Hepatocyte (in vitro differentiated cells): ENCODE results near the gene MINAR1. TPM values are rescaled to one million over a fixed set of nuclear protein-coding genes. Genes with fewer than 3 reads are reported as not detected.

ENCODE experiments used
- DNase-seq: peaks from one replicate; pipeline ENCODE4 v3.0.0-alpha.2; 2016; ENCODE audit warnings: low spot score
- H2AFZ ChIP-seq: fragments of 200-600 bp; sonication (generic); 2 replicates; pipeline ENCODE4 v1.6.0; 2016; ENCODE audit warnings: antibody characterized with exemption, mild to moderate bottlenecking
- H3K27ac ChIP-seq: fragments of 200-600 bp; sonication (generic); 2 replicates; pipeline ENCODE4 v1.5.1; 2016; ENCODE audit warnings: mild to moderate bottlenecking
- H3K27me3 ChIP-seq: fragments of 200-600 bp; sonication (generic); 2 replicates; pipeline ENCODE4 v1.6.1; 2016
- H3K36me3 ChIP-seq: fragments of 200-600 bp; sonication (generic); replicated peaks from 2 replicates; pipeline ENCODE4 v1.5.1; 2016; ENCODE audit warnings: low read depth; ENCODE audit not compliant: insufficient read depth
- H3K4me1 ChIP-seq: fragments of 200-600 bp; sonication (generic); 2 replicates; pipeline ENCODE4 v1.5.1; 2016; ENCODE audit warnings: mild to moderate bottlenecking, moderate library complexity; ENCODE audit not compliant: insufficient read depth
- H3K4me2 ChIP-seq: fragments of 200-600 bp; sonication (generic); 2 replicates; pipeline ENCODE4 v1.6.0; 2016
- H3K4me3 ChIP-seq: fragments of 200-600 bp; sonication (generic); 2 replicates; pipeline ENCODE4 v1.5.1; 2016; ENCODE audit warnings: mild to moderate bottlenecking
- H3K79me2 ChIP-seq: fragments of 200-600 bp; sonication (generic); 2 replicates; pipeline ENCODE4 v1.6.0; 2017; ENCODE audit warnings: mild to moderate bottlenecking
- H3K9me2 ChIP-seq: fragments of 200-600 bp; sonication (generic); replicated peaks from 2 replicates; pipeline ENCODE4 v1.6.0; 2017; ENCODE audit warnings: mild to moderate bottlenecking; ENCODE audit not compliant: insufficient read depth
- H3K9me3 ChIP-seq: fragments of 200-600 bp; sonication (generic); 2 replicates; pipeline ENCODE4 v1.5.1; 2016; ENCODE audit warnings: low read depth, mild to moderate bottlenecking
- H4K20me1 ChIP-seq: fragments of 200-600 bp; sonication (generic); 2 replicates; pipeline ENCODE4 v1.6.0; 2016; ENCODE audit warnings: mild to moderate bottlenecking; ENCODE audit not compliant: insufficient read depth, poor library complexity, severe bottlenecking
- CTCF ChIP-seq: fragments of 200-600 bp; sonication (generic); IDR thresholded peaks from 2 replicates; pipeline ENCODE4 v1.5.1; 2016; ENCODE audit warnings: antibody characterized with exemption, mild to moderate bottlenecking; ENCODE audit not compliant: poor library complexity
- EZH2 ChIP-seq: fragments of 200-600 bp; sonication (generic); IDR thresholded peaks from 2 replicates; pipeline ENCODE4 v1.6.1; 2016; ENCODE audit warnings: antibody characterized with exemption, mild to moderate bottlenecking, borderline replicate concordance
- EZH2phosphoT487 ChIP-seq: fragments of 200-600 bp; sonication (generic); IDR thresholded peaks from one replicate; pipeline ENCODE4 v1.6.1; 2018; ENCODE audit warnings: antibody characterized with exemption, mild to moderate bottlenecking, low read depth, moderate library complexity; ENCODE audit not compliant: unreplicated experiment, severe bottlenecking
- WGBS: methylation state at CpG from one replicate; pipeline ENCODE4 v1.1.6; 2016; ENCODE audit warnings: low lambda C conversion rate; ENCODE audit errors: missing lambda C conversion rate; 5-methylcytosine and 5-hydroxymethylcytosine counted together
- polyA plus RNA-seq: library from polyadenylated mRNA; unstranded; fragments of >200 nt; fragmentation: Nextera tagmentation; extraction: Ambion mirVana; gene quantifications from 2 replicates; pipeline ENCODE4 v1.2.1, GENCODE V29; 2016
- total RNA-seq: library from RNA; depleted of rRNA; stranded (reverse); fragments of >200 nt; gene quantifications from 2 replicates; pipeline ENCODE4 v1.2.3, GENCODE V29; 2014

Gene MINAR1
- total and polyA plus RNA-seq, 2 experiments from 2014 or later, result 0.10 to 1.3 TPM

GRCh38 chr15:79410237-79410636 lies 21.9 kb upstream of the MINAR1 start:
- 69% methylated on average over 2 of the region's 2 CpGs for WGBS
- Histone ChIP-seq H4K20me1 (no peaks in the 10 kb centered on the region), H3K27ac (no peak overlapping the region), H3K4me2 (no peak overlapping the region), H3K27me3 (no peaks in the 10 kb centered on the region), H2AFZ (no peak overlapping the region), H3K4me1 (no peaks in the 10 kb centered on the region), H3K4me3 (no peak overlapping the region), H3K9me2 (no peaks in the 10 kb centered on the region), H3K9me3 (no peaks in the 10 kb centered on the region), H3K79me2 (no peaks in the 10 kb centered on the region), H3K36me3 (no peaks in the 10 kb centered on the region)
- TF ChIP-seq EZH2, result no peak
- TF ChIP-seq CTCF, result no peak
- TF ChIP-seq EZH2phosphoT487, result no peak
- no peak for DNase-seq

DNA sequence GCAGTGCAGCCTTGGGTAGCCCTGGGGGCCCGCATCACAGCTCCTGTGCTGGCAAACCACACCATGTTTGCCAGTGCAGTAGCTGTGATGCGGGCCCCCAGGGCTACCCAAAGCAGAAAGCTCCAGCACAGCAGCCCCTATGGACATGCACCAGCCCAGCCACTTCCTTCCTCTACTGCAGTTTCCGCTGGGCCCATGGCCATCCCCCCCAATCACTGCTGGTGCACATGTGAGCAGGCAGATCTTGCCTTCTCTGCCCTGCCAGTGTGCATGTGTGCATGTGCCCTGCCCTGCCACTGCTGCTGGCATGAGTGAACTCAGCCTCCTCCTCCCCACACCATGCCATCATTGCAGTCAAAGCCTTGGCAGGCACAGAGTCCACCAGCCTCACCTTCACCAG lies 20.1 kb upstream of the MINAR1 start:
- H3K4me1 ChIP-seq, result no peaks in the 10 kb centered on the region
- H3K36me3 ChIP-seq, result no peaks in the 10 kb centered on the region
- DNase-seq, result no peak
- no peaks in the 10 kb centered on the region for H4K20me1 ChIP-seq
- H2AFZ ChIP-seq, result no peak overlapping the region
- no peak overlapping the region for H3K27ac ChIP-seq
- no peak overlapping the region for H3K4me2 ChIP-seq
- no peak overlapping the region for H3K4me3 ChIP-seq
- no peak for TF ChIP-seq CTCF
- TF ChIP-seq EZH2, result no peak
- TF ChIP-seq EZH2phosphoT487, result no peak
- no peaks in the 10 kb centered on the region for H3K9me3 ChIP-seq
- no peaks in the 10 kb centered on the region for H3K9me2 ChIP-seq
- no peaks in the 10 kb centered on the region for H3K27me3 ChIP-seq
- no peaks in the 10 kb centered on the region for H3K79me2 ChIP-seq
- WGBS, result 100% methylated on average over 3 of the region's 3 CpGs

- no peak for TF ChIP-seq CTCF
- no peak for TF ChIP-seq EZH2
- TF ChIP-seq EZH2phosphoT487, result no peak
- 100% methylated on average over 6 of the region's 6 CpGs for WGBS
Observed at GRCh38 chr15:79412429-79412828, 19.7 kb upstream of the MINAR1 start.

GRCh38 chr15:79416876-79417275 lies 15.3 kb upstream of the MINAR1 start:
- no peak overlapping the region for H3K27ac ChIP-seq
- no peaks in the 10 kb centered on the region for H3K9me2 ChIP-seq
- H3K4me2 ChIP-seq, result no peak overlapping the region
- DNase-seq, result no peak
- H3K4me3 ChIP-seq, result no peak overlapping the region
- H2AFZ ChIP-seq, result no peak overlapping the region
- WGBS, result 85% methylated on average over 2 of the region's 2 CpGs
- H3K9me3 ChIP-seq, result no peaks in the 10 kb centered on the region
- no peaks in the 10 kb centered on the region for H3K36me3 ChIP-seq
- H4K20me1 ChIP-seq, result no peaks in the 10 kb centered on the region
- no peaks in the 10 kb centered on the region for H3K27me3 ChIP-seq
- peaks cover 9% of the 10 kb centered on the region for H3K4me1 ChIP-seq
- no peaks in the 10 kb centered on the region for H3K79me2 ChIP-seq
- TF ChIP-seq CTCF (no peak), EZH2 (no peak), EZH2phosphoT487 (no peak)

More at GRCh38 chr15:79412429-79412828, 19.7 kb upstream of the MINAR1 start:
- Histone ChIP-seq H3K27ac (no peak overlapping the region), H4K20me1 (no peaks in the 10 kb centered on the region), H3K36me3 (no peaks in the 10 kb centered on the region), H3K27me3 (no peaks in the 10 kb centered on the region), H3K4me1 (no peaks in the 10 kb centered on the region), H3K79me2 (no peaks in the 10 kb centered on the region), H2AFZ (no peak overlapping the region), H3K4me2 (no peak overlapping the region), H3K9me3 (no peaks in the 10 kb centered on the region), H3K9me2 (no peaks in the 10 kb centered on the region), H3K4me3 (no peak overlapping the region)
- no peak for DNase-seq
